Epithelial cell of prostate (primary cell): ENCODE results near the gene ZNF469.

ENCODE experiments used
- DNase-seq: peaks from one replicate; pipeline ENCODE4 v3.0.0-alpha.2; 2011; ENCODE audit warnings: low read depth, low spot score
- H3K27ac ChIP-seq: fragments of 450-650 bp; 2 replicates; pipeline ENCODE4 v1.5.1; 2017; ENCODE audit warnings: mild to moderate bottlenecking

ZNF469 gene

GRCh38 chr16:88389621-88390160 is 6.9 kb downstream of the ZNF469 start:
- H3K27ac ChIP-seq = no peak overlapping the region
- no peak for DNase-seq

- H3K27ac ChIP-seq = no peak overlapping the region
- DNase-seq = no peak
Observed at GRCh38 chr16:88390265-88390664, 7.5 kb downstream of the ZNF469 start.

GRCh38 chr16:88390735-88391134 is 8.0 kb downstream of the ZNF469 start:
- DNase-seq = no peak

DNA sequence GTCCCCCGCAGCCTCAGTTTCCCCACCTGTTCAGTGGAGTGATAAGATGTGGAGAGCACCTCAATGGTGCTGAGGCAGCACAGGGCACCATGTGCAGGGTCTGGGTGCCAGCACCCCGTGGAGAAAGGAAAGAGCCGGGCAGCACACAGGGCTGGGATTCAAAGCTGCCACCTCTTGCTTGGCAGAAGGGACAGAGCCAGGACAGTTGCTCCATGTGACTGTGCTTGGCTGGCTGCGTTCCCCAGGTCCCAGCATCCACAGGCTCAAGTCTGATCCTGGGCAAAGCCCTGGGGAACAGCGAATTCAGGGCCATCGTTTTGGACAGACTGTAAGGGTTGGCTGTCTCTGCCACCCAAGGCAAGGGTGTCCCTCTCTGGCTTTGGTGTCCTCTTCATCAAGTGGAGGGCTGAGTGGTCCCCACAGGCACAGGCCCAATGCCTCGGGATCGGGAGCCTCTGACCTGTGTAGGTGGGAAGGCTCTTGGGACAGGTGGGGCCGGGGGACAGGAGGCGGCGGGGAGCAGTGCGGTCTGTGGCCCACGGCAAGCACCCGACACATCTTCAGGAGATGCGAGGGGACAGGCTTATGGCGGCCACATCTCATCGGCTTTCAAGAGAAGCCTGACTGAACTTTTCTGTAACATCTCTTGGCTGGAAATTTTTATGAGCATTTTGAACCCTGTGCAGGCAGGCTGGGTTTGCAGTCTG is 8.5 kb downstream of the ZNF469 start:
- no peak overlapping the region for H3K27ac ChIP-seq
- DNase-seq = no peak

More at GRCh38 chr16:88390735-88391134, 8.0 kb downstream of the ZNF469 start:
- no peak overlapping the region for H3K27ac ChIP-seq

- H3K27ac ChIP-seq = no peak overlapping the region
- DNase-seq = no peak
Observed at GRCh38 chr16:88392111-88392510, 9.4 kb downstream of the ZNF469 start.

- DNase-seq = no peak
- no peak overlapping the region for H3K27ac ChIP-seq
Observed at GRCh38 chr16:88392616-88393015, 9.9 kb downstream of the ZNF469 start.

- no peak overlapping the region for H3K27ac ChIP-seq
- DNase-seq = no peak
Observed at GRCh38 chr16:88393034-88393433, 10.3 kb downstream of the ZNF469 start.

GRCh38 chr16:88393571-88393970 is 10.8 kb downstream of the ZNF469 start:
- no peak overlapping the region for H3K27ac ChIP-seq
- DNase-seq = no peak

DNA sequence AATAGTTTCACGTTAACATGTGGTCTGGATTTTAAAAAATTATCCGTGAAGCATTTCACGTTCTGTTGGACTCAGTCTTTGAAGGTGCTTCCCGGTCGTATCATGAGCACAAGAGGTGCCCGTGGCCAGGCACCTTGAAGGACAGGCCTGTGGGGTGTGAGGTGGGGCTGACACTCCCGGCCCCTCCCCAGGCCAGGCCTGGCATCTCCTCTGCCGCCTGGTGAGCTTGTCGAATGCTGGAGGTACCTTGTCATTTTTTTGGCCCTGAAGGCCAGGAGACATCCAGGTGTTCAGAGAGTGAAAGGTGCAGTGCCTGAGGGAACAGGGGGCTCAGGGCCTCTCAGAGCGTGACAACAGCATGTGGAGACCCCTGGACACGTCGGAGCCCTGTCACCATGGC is 11.7 kb downstream of the ZNF469 start:
- no peak for DNase-seq
- H3K27ac ChIP-seq = no peak overlapping the region

GRCh38 chr16:88395669-88396584 is 13.2 kb downstream of the ZNF469 start:
- H3K27ac ChIP-seq = no peak overlapping the region
- no peak for DNase-seq

DNA sequence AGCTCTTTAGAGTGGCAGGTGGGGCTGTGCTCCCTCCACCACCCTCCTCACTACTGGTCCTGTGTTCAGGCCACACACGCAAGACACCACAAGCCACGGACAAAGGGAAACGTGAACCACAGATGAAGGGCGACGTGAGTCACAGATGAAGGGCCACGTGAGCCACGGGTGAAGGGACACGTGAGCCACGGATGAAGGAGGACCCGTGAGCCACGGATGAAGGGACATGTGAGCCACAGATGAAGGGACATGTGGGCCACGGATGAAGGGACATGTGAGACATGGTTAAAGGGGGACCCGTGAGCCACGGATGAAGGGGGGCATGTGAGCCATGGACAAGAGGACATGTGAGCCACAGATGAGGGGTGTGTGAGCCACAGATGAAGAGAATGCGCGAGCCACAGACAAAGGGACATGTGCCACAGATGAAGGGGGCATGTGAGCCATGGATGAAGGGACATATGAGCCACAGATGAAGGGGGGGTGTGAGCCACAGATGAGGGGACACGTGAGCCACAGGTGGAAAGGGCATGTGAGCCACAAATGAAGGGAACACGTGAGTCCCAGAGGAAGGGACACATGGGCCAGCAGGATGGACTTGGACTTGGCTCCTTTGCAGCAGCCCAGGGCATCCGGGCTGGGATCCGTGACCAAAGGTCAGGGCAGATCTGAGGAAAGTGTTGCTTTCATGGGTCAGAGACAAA is 15.6 kb downstream of the ZNF469 start:
- DNase-seq = no peak
- H3K27ac ChIP-seq = no peak overlapping the region

- DNase-seq = no peak
- H3K27ac ChIP-seq = no peak overlapping the region
Observed at GRCh38 chr16:88398874-88399178, 16.1 kb downstream of the ZNF469 start.

DNA sequence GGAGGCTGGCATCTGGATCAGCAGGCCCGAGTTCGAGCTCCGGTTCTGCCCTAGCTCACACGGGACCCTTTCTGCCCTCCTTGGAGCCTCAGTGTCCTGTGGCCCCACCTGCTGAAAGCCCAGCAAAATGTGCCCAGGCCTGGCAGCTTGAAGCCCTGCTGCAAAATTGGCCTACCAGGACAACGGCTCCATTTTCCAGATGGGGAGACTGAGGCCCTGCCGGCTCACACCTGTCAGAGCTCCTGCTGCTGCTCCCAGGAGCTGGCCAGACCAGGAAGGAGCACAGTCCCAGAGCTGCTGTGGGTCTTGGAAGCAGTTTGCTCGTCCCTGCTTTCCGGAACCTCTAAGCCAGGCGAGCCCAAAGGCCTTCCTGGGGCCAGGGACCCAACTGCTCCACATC is 17.4 kb downstream of the ZNF469 start:
- no peak for DNase-seq
- no peak overlapping the region for H3K27ac ChIP-seq

DNA sequence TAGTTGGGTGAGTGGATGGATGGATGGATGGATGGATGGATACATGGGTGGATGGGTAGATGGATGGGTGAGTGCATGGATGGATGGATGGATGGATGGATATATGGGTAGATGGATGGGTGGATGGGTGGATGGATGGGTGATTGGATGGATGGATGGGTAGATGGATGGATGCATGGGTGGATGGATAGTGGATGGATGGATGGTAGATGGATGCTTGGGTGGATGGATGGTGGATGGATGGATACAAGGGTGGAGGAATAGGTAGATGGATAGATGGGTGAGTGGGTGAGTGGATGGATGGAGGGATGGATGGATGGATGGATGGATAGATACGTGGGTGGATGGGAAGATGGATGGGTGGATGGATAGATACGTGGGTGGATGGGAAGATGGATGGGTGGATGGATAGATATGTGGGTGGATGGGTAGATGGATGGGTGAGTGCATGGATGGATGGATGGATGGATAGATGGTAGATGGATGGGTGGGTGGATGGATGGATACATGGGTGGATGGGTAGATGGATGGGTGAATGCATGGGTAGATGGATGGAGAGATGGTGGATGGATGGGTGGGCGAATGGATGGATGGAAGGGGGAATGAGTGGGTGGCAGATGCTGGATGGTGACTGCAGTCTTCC is 19.0 kb downstream of the ZNF469 start:
- no peak overlapping the region for H3K27ac ChIP-seq
- no peak for DNase-seq

GRCh38 chr16:88402551-88403240 is 19.9 kb downstream of the ZNF469 start:
- H3K27ac ChIP-seq = no peak overlapping the region
- DNase-seq = no peak

DNA sequence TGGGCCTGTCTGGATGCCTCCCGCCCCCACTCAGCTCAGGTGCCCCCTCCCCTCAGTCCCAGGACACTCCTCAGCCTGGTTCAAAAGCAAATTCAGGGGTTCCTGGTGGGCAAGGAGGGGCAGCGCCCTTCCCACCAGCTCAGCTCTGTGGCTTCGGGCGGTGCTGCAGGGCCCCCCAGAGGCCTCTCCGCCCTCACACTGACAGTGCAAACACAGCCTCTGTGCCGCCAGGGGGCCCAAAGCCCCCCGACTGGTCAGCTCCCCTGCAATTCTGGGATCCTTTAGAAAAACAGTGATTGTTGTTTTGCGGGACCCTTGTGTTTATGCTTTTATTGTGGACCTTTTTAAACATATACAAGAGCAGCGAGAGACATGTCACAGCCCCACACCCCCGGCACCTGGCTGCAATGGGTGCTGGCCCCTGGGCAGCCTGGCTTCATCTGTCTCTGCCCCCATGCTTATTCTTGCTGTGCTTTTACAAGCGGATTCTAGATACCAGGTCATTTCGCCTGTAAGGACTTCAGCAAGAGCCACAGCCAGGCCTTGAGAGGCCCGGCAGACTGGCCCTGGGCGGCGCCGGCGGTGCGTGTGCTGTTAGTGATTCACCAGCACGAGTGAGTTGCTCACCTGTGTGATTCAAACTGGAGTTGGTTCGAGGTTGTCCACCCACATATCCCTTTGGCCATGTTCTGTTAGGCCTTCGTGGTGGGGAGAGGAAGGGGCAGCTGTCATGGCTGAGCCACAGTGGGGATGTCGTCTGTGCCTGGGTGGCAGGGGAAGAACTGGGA is 21.2 kb downstream of the ZNF469 start:
- H3K27ac ChIP-seq = no peak overlapping the region
- peak; percentile 51 for DNase-seq

DNA sequence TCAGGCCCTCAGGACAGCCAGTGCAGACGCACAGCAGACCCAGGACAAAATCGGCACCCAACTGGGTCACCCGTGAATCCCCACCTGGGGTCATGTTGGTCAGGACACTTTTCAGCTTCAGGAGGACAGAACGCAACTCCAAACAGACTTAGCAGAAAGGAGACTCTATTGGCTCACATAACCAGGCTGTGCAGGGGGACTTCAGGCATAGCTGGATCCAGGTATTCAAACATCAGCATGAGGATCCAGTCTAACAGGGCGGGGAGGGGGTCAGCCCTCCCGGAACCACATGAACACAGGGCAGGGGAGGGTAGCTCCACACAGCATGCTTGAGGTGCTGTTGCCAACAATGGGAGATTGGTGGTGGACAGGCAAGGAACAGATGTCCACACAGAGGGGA is 22.0 kb downstream of the ZNF469 start:
- H3K27ac ChIP-seq = no peak overlapping the region
- no peak for DNase-seq

- DNase-seq = no peak
- no peak overlapping the region for H3K27ac ChIP-seq
Observed at GRCh38 chr16:88405216-88406060, 22.7 kb downstream of the ZNF469 start.
